IMR-90 (cell line): ENCODE measurements around the gene CIRBP.

Experiments used
- BHLHE40 ChIP-seq: fragments of 150-350 bp; IDR thresholded peaks from 2 replicates; pipeline ENCODE4 v1.6.1; 2016; ENCODE audit warnings: mild to moderate bottlenecking, low read depth, low read length
- CEBPB ChIP-seq: IDR thresholded peaks from 2 replicates; pipeline ENCODE4 v1.6.1; 2012; ENCODE audit warnings: low read depth, low read length, improper control_type of control experiment
- CHD1 ChIP-seq: IDR thresholded peaks from 2 replicates; pipeline ENCODE4 v1.6.1; 2012; ENCODE audit warnings: low read depth, low read length, improper control_type of control experiment
- MAFK ChIP-seq: IDR thresholded peaks from 2 replicates; pipeline ENCODE4 v1.6.1; 2012; ENCODE audit warnings: low read depth, low read length, improper control_type of control experiment
- MAZ ChIP-seq: IDR thresholded peaks from 2 replicates; pipeline ENCODE4 v1.6.1; 2012; ENCODE audit warnings: low read depth, mild to moderate bottlenecking, low read length, improper control_type of control experiment, moderate library complexity, borderline replicate concordance
- MXI1 ChIP-seq: IDR thresholded peaks from 2 replicates; pipeline ENCODE4 v1.6.1; 2012; ENCODE audit warnings: low read depth, mild to moderate bottlenecking, low read length, moderate library complexity, borderline replicate concordance
- NFE2L2 ChIP-seq: fragments of 150-350 bp; IDR thresholded peaks from 2 replicates; pipeline ENCODE4 v1.6.1; 2016; ENCODE audit warnings: low read depth, mild to moderate bottlenecking, low read length
- POLR2A ChIP-seq: IDR thresholded peaks from 2 replicates; pipeline ENCODE4 v1.6.1; 2012; ENCODE audit warnings: mild to moderate bottlenecking, low read depth, low read length
- RAD21 ChIP-seq: IDR thresholded peaks from 2 replicates; pipeline ENCODE4 v1.6.1; 2012; ENCODE audit warnings: low read length, improper control_type of control experiment
- RCOR1 ChIP-seq: IDR thresholded peaks from 2 replicates; pipeline ENCODE4 v1.6.1; 2012; ENCODE audit warnings: mild to moderate bottlenecking, low read length, improper control_type of control experiment; ENCODE audit not compliant: insufficient replicate concordance
- RFX5 ChIP-seq: IDR thresholded peaks from 2 replicates; pipeline ENCODE4 v1.8.0; 2012; ENCODE audit warnings: low read depth, mild to moderate bottlenecking, low read length, moderate library complexity
- SMC3 ChIP-seq: fragments of 150-350 bp; IDR thresholded peaks from 2 replicates; pipeline ENCODE4 v1.6.1; 2016; ENCODE audit warnings: low read depth, mild to moderate bottlenecking, antibody characterized with exemption, low read length, moderate library complexity
- TF ChIP-seq, protein P1 (sequence below): conservative IDR thresholded peaks from 2 replicates; pipeline ENCODE4 v1.5.1; 2012; ENCODE audit warnings: mild to moderate bottlenecking, low read depth, low read length, improper control_type of control experiment

DNA sequence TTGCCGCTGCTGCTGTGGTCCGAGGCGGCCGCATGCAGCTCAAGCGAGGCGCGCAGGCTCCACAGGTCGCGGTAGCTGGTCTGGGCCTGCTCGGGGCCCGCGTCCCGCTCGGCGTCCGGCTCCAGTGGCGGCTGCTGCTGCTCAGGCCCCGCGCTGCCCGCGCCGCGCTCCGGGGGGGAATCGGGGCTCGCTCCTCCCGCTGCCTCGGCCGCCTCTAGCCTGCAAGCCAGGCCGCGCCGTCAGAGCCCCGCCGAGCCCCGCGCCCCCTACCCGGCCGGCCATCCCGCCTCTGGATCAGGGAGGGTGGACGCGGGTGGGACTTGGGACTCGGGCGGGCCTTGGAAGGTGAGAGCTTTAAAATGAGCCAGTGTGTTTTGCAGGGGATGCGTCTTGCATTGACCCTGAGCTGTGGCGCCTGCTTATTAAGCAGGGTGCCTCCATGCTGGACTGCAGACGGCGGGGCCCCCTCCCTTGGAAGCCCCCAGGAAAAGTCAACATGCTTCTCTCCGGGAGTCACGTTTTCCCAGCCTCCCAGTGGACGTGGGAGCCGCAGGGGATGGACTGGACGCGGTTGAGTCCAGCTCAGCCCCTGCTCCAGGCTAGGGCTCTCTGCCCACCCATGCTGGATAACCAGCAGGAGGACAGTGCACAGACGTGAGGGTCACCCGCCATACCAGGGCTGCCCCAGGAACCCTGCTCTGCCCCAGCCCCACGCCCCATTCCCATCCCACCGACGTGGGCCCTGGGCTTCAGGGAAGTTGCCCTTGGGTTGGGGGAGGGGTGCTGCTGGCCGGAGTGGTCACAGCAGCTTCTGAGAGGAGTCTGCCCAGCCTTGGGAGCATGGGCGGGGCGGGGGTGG, 39.0 kb upstream of the CIRBP start:
- no peak for TF ChIP-seq POLR2A
- TF ChIP-seq SMC3, result no peak
- TF ChIP-seq, protein P1, sequence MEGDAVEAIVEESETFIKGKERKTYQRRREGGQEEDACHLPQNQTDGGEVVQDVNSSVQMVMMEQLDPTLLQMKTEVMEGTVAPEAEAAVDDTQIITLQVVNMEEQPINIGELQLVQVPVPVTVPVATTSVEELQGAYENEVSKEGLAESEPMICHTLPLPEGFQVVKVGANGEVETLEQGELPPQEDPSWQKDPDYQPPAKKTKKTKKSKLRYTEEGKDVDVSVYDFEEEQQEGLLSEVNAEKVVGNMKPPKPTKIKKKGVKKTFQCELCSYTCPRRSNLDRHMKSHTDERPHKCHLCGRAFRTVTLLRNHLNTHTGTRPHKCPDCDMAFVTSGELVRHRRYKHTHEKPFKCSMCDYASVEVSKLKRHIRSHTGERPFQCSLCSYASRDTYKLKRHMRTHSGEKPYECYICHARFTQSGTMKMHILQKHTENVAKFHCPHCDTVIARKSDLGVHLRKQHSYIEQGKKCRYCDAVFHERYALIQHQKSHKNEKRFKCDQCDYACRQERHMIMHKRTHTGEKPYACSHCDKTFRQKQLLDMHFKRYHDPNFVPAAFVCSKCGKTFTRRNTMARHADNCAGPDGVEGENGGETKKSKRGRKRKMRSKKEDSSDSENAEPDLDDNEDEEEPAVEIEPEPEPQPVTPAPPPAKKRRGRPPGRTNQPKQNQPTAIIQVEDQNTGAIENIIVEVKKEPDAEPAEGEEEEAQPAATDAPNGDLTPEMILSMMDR, result no peak
- no peak for TF ChIP-seq RCOR1
- no peak for TF ChIP-seq RAD21
- TF ChIP-seq CEBPB, result no peak
- TF ChIP-seq BHLHE40, result no peak
- no peak for TF ChIP-seq MXI1
- no peak for TF ChIP-seq NFE2L2
- no peak for TF ChIP-seq MAFK
- TF ChIP-seq MAZ, result no peak
- TF ChIP-seq RFX5, result no peak
- TF ChIP-seq CHD1, result no peak
